A549 (cell line): ENCODE results near the gene GAB1. TPM values are rescaled to one million over a fixed set of nuclear protein-coding genes. Genes with fewer than 3 reads are reported as not detected.

Source experiments
- ATAC-seq, 2 experiments: fragments of 200-7000 bp in 1 of 2; fragments of >200 bp in 1 of 2; cut with Nextera tagmentation in 1 of 2; cut with Tn5 transposase in 1 of 2; 3 replicates each; pipeline versions ENCODE4 v1.8.0 to v1.9.1; 2018 to 2020; ENCODE audit warnings: mild to moderate bottlenecking in 1 of 2, moderate library complexity in 1 of 2
- CTCF ChIA-PET: fragments of 300-600 bp; sonication (Branson Sonifier 250); formaldehyde crosslinking; extraction: SDS; loops from one replicate; lab custom pipeline; 2021; ENCODE audit warnings: antibody characterized with exemption, inconsistent platforms; lab: Yijun Ruan, JAX
- POLR2A ChIA-PET: fragments of 350-600 bp; formaldehyde crosslinking; extraction: SDS; loops from one replicate; lab custom pipeline; 2021; ENCODE audit warnings: antibody characterized with exemption, inconsistent platforms; lab: Yijun Ruan, JAX
- DNase-seq, 2 experiments: peaks; one replicate each; pipeline versions ENCODE4 v3.0.0 to v3.0.0-alpha.2; 2011 to 2016; ENCODE audit warnings: low read depth in 1 of 2, low spot score in 1 of 2
- FAIRE-seq: peaks from 2 replicates; lab custom pipeline; 2011; peaks lifted over from hg19 to GRCh38; lab: Jason Lieb, UNC
- H3K27ac ChIP-seq, 2 experiments: fragments of >200 bp; sonication (Bioruptor Twin); formaldehyde crosslinking; 3 replicates each; pipeline ENCODE4 v1.5.1; 2016 to 2017
- H3K4me1 ChIP-seq: fragments of >200 bp; sonication (Bioruptor Twin); formaldehyde crosslinking; 3 replicates; pipeline ENCODE4 v1.6.1; 2016
- H3K4me2 ChIP-seq: fragments of >200 bp; sonication (Bioruptor Twin); formaldehyde crosslinking; 3 replicates; pipeline ENCODE4 v1.6.1; 2016
- H3K4me3 ChIP-seq: fragments of >200 bp; sonication (Bioruptor Twin); formaldehyde crosslinking; 3 replicates; pipeline ENCODE4 v1.5.1; 2016
- H3K9me3 ChIP-seq: fragments of >200 bp; sonication (Bioruptor Twin); formaldehyde crosslinking; 3 replicates; pipeline ENCODE4 v1.6.1; 2016
- CBX2 ChIP-seq: fragments of 200-600 bp; sonication (generic); IDR thresholded peaks from 2 replicates; pipeline ENCODE4 v1.6.1; 2016; ENCODE audit warnings: low read depth, mild to moderate bottlenecking, borderline replicate concordance
- CBX8 ChIP-seq: fragments of 200-600 bp; sonication (generic); IDR thresholded peaks from 2 replicates; pipeline ENCODE4 v1.6.1; 2016
- CEBPB ChIP-seq, 2 experiments: fragments of >200 bp in 1 of 2; sonication (Bioruptor Twin) in 1 of 2; formaldehyde crosslinking in 1 of 2; IDR thresholded peaks; 2 replicates each; pipeline ENCODE4 v1.6.1; 2012 to 2016
- CHD2 ChIP-seq: fragments of 150-350 bp; IDR thresholded peaks from 2 replicates; pipeline ENCODE4 v1.6.1; 2014; ENCODE audit warnings: low read length; ENCODE audit not compliant: partially characterized antibody
- CTCF ChIP-seq: fragments of >200 bp; sonication (Bioruptor Twin); formaldehyde crosslinking; IDR thresholded peaks from 3 replicates; pipeline ENCODE4 v1.5.1; 2016
- E2F6 ChIP-seq: IDR thresholded peaks from 2 replicates; pipeline ENCODE4 v1.6.1; 2012; ENCODE audit warnings: low read depth, borderline replicate concordance
- EP300 ChIP-seq, 2 experiments: fragments of >200 bp; sonication (Bioruptor Twin); formaldehyde crosslinking; IDR thresholded peaks; 2 replicates in 1 of 2; 3 replicates in 1 of 2; pipeline ENCODE4 v1.6.1; 2016 to 2017
- FOSB ChIP-seq: fragments of 250-450 bp; sonication (Bioruptor Pico); IDR thresholded peaks from 2 replicates; pipeline ENCODE4 v1.5.0; 2020; ENCODE audit warnings: mild to moderate bottlenecking, moderate library complexity
- FOSL2 ChIP-seq, 2 experiments: fragments of 450-650 bp in 1 of 2; fragments of >200 bp in 1 of 2; sonication (Bioruptor Twin) in 1 of 2; formaldehyde crosslinking; IDR thresholded peaks; 2 replicates each; pipeline versions ENCODE4 v1.5.0 to v1.6.1; 2016 to 2020; ENCODE audit warnings: mild to moderate bottlenecking in 1 of 2, moderate library complexity in 1 of 2
- GATA3 ChIP-seq: IDR thresholded peaks from 2 replicates; pipeline ENCODE4 v1.6.1; 2012; ENCODE audit warnings: borderline replicate concordance
- HEYL ChIP-seq: fragments of 250-450 bp; sonication (Bioruptor Pico); IDR thresholded peaks from 2 replicates; pipeline ENCODE4 v1.8.0; 2021; ENCODE audit warnings: mild to moderate bottlenecking, moderate library complexity
- JUNB ChIP-seq: fragments of >200 bp; sonication (Bioruptor Twin); formaldehyde crosslinking; IDR thresholded peaks from 2 replicates; pipeline ENCODE4 v1.6.1; 2016
- KDM5A ChIP-seq: fragments of 200-600 bp; sonication (generic); IDR thresholded peaks from 2 replicates; pipeline ENCODE4 v1.6.1; 2016; ENCODE audit warnings: antibody characterized with exemption, mild to moderate bottlenecking
- POLR2AphosphoS2 ChIP-seq: conservative IDR thresholded peaks from 2 replicates; pipeline ENCODE4 v1.6.1; 2012; ENCODE audit warnings: low read length, improper control_type of control experiment, inconsistent platforms
- RAD21 ChIP-seq, 2 experiments: fragments of >200 bp in 1 of 2; sonication (Bioruptor Twin) in 1 of 2; formaldehyde crosslinking in 1 of 2; IDR thresholded peaks in 1 of 2; conservative IDR thresholded peaks in 1 of 2; 2 replicates in 1 of 2; 3 replicates in 1 of 2; pipeline ENCODE4 v1.6.1; 2012 to 2018; ENCODE audit warnings: inconsistent platforms in 1 of 2
- REST ChIP-seq: fragments of 200-600 bp; sonication (generic); IDR thresholded peaks from 2 replicates; pipeline ENCODE4 v1.6.1; 2016; ENCODE audit warnings: antibody characterized with exemption, mild to moderate bottlenecking, moderate library complexity
- SREBF2 ChIP-seq: fragments of 450-650 bp; IDR thresholded peaks from 2 replicates; pipeline ENCODE4 v1.6.1; 2014; ENCODE audit warnings: mild to moderate bottlenecking, moderate library complexity
- ZNF302 ChIP-seq: fragments of 250-450 bp; sonication (Bioruptor Pico); IDR thresholded peaks from 2 replicates; pipeline ENCODE4 v1.9.0; 2021; ENCODE audit warnings: inconsistent platforms, mild to moderate bottlenecking, moderate library complexity
- WGBS: methylation state at CpG from one replicate; pipeline ENCODE4 v1.1.6; 2017; ENCODE audit errors: missing lambda C conversion rate; 5-methylcytosine and 5-hydroxymethylcytosine counted together
- polyA plus RNA-seq, 4 experiments: library from polyadenylated mRNA; depleted of rRNA in 3 of 4; stranded (reverse); fragments of >200 nt; fragmentation: RNase III in 1 of 4; extraction: RNeasy Plus Mini Kit Qiagen cat#74134 plus additional on column Dnase treatment in 1 of 4; gene quantifications; 2 replicates in 3 of 4; 3 replicates in 1 of 4; pipeline ENCODE4 v1.2.3, GENCODE V29; 2011 to 2017

GAB1 gene
- polyA plus RNA-seq, 2 of the 4 experiments (the other 2 are of a cell fraction) = 2.3 to 3.6 TPM

- DNase-seq (peak in 1 of 2 experiments; percentile 12), FAIRE-seq (no peak), ATAC-seq (peak; percentile 78 to 82)
- Histone ChIP-seq H3K4me1 (no peaks in the 10 kb centered on the region), H3K27ac (no peak overlapping the region), H3K4me3 (no peak overlapping the region), H3K4me2 (no peak overlapping the region), H3K9me3 (no peaks in the 10 kb centered on the region)
- 72% methylated on average over 5 of the region's 6 CpGs for WGBS
- peak; percentile 32 to 41; a peak in 4 of 5 replicates for TF ChIP-seq RAD21 (conservative IDR thresholded peaks at IDR 0.05 in 1 of 2, IDR thresholded peaks at IDR 0.05 in 1 of 2)
- TF ChIP-seq CTCF = peak; percentile 24; the same call in 1 of the 3 replicates
- TF ChIP-seq CBX8 = no peak
- ChIA-PET CTCF (interaction anchor here (1.1 to 1.3 kb wide), 3 partner anchors 32 to 90 kb away, joined by 3 to 5 read pairs (median 3); no protein-coding TSS in a partner anchor), POLR2A (no interaction called here)
Measured at GRCh38 chr4:143375326-143376073, 38.8 kb downstream of the GAB1 start.

- Histone ChIP-seq H3K4me3 (no peak overlapping the region), H3K9me3 (no peaks in the 10 kb centered on the region), H3K27ac (no peak overlapping the region), H3K4me1 (0 out of 3 replicates have a peak, but pooled peaks cover 3% of the 10 kb centered on the region), H3K4me2 (no peak overlapping the region)
- 81% methylated on average over 7 of the region's 7 CpGs for WGBS
- ATAC-seq = no peak
- no peak for DNase-seq
- no peak for TF ChIP-seq REST
- TF ChIP-seq POLR2AphosphoS2 = no peak
- no peak for TF ChIP-seq CEBPB (IDR thresholded peaks at IDR 0.05)
- TF ChIP-seq KDM5A = no peak
- TF ChIP-seq ZNF302 (CRISPR knock-in tag) = no peak
- no peak for TF ChIP-seq SREBF2
- TF ChIP-seq CBX2 = no peak
- TF ChIP-seq JUNB = no peak
- no peak for TF ChIP-seq GATA3
- no peak for TF ChIP-seq E2F6
- no peak for TF ChIP-seq EP300 (IDR thresholded peaks at IDR 0.05)
- TF ChIP-seq FOSB (CRISPR knock-in tag) = no peak
- no peak for TF ChIP-seq HEYL (CRISPR knock-in tag)
- TF ChIP-seq CHD2 = no peak
- TF ChIP-seq FOSL2 (IDR thresholded peaks at IDR 0.05) = no peak
- no peak for TF ChIP-seq FOSL2 (CRISPR knock-in tag; IDR thresholded peaks at IDR 0.05)
- no peak for FAIRE-seq
- ChIA-PET POLR2A (no interaction called here), CTCF (no interaction called here)
Measured at GRCh38 chr4:143377611-143378099, 41.0 kb downstream of the GAB1 start.
